Anterior cingulate cortex (tissue), 58 donors: Measurements from ENCODE around the gene PYCR2.

Experiments used
- DNase-seq, 58 donors: peaks; one replicate each; lab custom pipeline; 2025; lab: John Stamatoyannopoulos, UW

The PYCR2 gene

DNA sequence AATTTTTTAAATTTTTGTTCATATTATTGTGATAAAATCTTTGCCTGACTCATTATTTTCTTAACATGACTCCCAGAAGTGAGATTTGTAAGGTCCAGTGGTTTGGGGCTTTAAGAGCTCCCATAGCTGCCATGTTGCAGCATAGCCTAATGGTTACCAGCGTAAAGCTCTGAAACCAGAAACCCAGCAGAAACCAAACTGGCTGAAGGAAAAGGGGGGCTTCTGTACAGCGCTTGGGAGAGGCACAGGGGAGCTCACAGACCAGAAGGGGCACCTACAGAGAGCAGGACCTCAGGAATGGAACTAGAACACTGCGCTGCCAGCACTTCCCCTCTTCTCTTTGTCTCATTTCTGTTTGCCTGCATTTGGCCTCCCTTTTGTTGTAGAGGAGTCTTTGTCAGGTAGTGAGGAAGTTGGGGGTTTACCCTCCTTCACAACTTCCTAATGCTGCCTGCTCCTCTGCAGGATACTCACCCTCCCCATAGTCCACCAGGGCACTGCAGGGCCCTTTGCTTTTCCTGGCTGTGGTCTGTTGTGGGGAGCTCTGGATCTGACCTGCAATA is 2.6 kb upstream of the PYCR2 start:
- no peak for DNase-seq

DNA sequence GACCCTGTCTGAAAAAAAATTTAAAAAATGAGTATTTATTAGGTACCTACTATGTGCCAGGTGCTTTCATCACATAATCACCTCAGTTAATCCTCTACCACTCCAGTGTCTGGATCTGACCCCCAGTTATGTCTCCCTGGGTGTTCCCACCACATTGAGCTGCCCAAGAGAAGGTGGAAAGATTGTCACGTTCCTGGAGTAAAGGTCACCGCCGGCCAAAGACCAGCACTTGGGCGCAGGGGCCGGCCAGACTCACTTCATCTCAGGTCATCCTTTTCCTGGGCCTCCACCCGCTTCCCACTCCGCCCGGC is 714 bp downstream of the PYCR2 start:
- no peak for DNase-seq

DNA sequence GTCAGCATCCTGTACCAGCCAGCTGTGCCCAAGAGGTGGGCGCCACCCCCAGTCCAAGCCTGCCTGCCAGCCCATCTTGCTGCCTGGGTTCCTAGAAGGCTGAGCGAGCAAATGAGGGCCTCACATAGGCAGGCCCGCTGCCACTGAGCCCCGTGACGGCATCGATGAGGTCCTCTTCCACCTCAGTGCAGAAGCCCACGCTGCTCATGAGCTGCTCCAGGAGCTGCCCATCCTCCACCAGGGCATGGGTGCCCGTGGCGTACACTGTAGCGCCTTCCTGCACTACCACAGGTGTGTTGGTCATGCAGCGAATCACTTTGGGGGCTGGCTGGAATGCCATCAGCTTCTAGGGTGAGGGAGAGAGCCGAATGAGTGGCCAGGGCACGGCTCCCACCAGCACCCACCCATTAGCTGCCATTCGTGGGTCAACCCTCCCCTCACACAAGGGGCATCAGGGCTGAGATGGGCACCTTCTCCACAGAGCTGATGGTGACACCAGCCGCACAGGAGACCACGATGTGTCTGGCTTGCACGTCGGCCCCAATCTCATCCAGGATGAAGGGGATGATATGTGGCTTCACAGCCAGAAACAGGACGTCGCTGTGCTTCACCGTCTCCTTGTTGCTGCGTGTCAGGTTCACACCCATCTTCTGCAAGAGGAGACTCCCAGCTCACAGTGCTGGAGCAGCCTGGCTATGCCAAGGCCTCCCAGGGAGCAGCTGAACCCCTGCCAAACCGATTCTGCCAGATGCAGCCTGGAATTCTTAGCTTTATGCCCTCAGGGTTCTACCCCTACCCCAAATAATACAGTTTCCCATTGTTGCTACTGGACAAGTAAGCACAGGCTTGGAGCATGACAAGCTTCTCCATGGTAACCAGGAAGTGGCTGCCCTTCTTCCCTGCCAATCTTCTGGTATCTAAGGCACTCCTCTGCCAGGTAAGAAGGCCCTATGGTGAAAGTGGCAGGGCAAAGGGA is 2.0 kb downstream of the PYCR2 start:
- peak in 1 of 58 donors; percentile 8 for DNase-seq

- peak in 55 of 58 donors; percentile 23 to 92 (median 76) for DNase-seq
Observed at GRCh38 chr1:225919906-225920305, 4.1 kb downstream of the PYCR2 start.

DNA sequence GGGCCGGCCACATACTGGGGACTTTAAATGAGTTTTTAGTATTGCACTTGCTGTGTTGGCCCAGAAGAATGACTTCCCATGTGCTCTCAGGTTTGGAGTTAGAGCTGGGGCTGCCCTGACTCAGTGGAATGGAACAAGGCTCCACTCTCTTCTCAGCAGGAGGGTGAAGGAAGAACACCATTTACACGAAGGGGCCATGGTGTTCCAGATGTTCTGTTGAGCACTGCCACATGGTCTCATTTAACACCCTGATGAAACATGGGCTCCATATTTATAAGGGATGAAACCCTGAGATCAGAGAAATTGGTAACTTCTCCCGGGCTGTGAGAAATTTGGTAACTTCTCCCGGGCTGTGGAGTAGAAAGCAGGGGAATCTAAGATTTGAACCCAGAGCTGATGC is 5.8 kb downstream of the PYCR2 start:
- no peak for DNase-seq

DNA sequence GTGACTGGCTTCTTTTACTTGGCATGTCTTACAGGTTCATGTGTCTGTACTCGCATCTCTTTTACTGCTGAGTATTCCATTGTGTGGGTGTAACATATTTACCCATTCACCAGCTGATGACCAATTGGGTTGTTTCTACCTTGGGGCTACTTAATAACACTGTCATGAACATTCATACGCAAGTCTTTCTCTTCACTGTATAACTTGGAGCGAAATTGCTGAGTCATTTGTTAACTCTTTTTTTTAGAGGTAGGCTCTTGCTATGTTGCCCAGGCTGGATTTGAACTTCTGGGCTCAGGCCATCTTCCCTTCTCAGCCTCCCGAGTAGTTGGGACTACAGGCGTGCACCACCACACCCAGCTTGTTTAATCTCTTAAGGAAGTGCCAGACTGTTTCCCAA is 6.5 kb downstream of the PYCR2 start:
- DNase-seq = no peak

DNA sequence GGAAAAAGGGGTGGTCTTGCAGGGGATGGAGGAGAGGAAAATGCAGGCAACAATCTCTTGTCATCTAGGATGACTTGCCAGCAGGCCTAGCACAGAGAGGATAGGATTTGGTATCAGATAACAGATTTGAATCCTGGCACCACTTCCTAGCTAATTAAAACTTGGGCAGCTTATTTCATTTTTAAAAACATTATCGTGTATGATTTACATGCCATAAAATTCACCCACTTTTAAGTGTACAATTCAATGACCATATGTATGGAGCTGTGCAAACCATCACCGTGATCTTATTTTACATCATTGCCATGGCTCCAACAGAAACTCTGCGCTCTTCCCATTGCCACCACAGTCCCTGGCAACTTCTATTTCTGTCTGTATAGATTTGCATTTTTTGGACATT is 6.9 kb downstream of the PYCR2 start:
- DNase-seq = no peak

DNA sequence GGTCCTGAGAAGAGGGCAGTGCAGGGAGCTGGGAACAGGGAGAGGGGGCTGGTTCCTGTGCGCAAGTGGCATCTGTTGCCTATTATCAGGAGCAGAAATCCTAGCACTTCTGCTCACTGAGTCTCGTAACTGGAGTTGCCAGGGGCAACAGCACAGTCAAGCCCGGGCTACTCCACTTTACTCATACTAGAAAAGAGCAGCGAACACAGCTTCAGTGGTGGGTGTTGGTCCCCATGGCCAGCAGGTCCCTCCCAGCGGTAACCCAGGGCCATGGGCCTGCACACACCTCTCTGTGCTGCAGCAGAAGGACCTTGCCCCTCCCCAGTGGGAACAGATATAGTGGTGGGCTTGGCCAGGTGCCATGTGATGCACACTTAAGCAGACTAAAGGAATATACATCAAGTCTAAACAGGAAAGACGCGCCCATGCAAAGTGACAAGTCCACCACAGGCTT is 8.5 kb downstream of the PYCR2 start:
- DNase-seq = peak in 11 of 58 donors; percentile 9 to 60 (median 13)

DNA sequence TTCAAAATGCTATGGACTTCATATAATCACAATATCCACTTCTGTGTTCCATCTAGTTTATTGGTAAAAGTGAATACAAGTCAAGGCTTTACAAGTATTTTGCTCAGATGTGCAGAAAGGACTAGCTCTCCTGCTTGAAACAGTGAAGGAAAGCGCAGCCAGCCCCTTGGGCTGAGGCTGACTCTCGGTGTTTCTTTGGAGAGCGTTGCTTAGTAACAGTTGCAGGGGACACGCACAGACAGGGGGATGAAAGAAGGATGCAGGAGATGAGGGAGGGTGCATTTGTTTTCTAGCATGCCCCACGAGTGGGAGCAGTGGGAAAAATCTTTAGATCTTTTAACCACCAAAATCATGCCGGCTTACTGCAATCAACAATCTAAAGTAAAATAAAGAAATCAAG is 9.1 kb downstream of the PYCR2 start:
- peak in 1 of 58 donors; percentile 4 for DNase-seq

- DNase-seq = no peak
Observed at GRCh38 chr1:225914391-225914790, 9.7 kb downstream of the PYCR2 start.

DNA sequence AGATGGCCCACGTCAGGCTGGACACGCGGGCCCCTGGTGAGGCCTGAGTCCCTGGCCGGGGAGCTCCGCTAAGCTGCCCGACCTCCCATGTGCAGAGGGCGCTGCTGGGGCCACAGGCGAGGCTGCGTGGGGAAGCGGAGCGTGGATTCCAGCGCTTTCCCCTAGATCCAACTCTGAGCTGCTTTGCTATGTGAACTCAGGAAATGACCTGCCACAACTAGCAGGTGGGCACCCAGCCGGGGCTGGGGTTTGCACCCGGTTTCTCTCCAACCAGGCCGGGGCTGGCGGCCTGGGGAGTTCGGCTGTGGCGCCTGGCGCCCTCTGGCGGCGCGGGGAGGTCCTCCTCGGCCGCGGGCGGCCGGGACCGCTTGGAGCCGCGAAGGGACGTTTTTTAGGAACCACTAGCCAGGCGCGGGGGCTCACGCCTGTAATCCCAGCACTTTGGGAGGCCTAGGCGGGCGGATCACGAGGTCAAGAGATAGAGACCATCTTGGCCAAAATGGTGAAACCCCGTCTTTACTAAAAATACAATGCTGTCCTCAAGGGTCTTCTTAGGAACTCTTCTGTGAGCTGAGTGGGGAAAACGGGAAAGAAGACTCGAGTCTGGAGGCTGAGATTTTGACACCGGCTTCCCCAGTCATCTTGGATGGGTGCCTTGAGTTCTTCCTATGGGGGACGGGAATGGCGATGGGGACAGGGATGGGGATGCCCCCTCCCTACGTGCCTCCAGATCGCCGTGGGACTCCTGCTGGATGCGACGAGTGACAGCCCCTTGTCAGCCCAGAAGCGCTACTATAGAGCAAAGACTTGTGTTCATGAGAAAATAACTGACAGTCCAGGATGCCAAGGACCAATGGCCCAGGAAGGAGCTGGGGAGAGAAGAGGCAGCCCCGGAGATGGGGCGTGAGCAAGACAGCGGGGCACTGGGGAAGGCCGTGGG is 12.6 kb downstream of the PYCR2 start:
- DNase-seq = peak in 31 of 58 donors; percentile 6 to 56 (median 29)

DNA sequence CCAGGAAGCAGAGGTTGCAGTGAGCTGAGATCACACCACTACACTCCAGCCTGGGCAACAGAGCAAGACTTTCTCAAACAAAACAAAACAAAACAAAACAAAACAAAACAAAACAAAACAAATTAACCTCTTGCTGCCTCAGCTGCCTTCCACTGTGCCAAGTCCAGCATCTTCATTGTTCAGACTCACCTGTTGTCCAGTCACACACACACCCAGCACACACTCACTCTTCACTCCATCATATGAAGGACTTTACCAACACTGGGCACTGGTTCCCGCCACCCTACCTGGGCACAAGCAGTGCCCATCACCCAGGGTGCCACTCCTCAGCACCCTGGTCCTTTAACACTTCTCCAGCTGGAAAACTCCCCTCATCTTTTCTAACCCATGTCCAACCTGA is 14.6 kb downstream of the PYCR2 start:
- no peak for DNase-seq

DNA sequence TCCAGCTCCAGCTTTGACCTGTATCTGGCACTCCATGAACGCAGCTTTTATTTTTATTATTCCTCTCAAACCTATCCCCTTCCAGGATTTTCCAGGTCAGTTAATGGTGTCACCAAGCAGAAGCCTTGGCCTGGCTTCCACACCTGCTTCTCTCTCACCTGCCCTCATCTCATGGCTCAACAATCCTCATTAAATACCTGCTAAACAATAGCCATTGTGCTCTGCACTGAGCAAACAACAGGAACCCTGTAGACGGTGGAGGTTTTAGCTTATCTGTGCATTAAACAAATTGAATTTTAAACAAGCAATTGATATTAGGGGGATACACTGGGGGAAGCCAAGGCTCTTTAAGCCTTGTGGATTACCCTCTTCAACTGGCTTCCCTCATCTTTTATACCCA is 15.3 kb downstream of the PYCR2 start:
- no peak for DNase-seq

DNA sequence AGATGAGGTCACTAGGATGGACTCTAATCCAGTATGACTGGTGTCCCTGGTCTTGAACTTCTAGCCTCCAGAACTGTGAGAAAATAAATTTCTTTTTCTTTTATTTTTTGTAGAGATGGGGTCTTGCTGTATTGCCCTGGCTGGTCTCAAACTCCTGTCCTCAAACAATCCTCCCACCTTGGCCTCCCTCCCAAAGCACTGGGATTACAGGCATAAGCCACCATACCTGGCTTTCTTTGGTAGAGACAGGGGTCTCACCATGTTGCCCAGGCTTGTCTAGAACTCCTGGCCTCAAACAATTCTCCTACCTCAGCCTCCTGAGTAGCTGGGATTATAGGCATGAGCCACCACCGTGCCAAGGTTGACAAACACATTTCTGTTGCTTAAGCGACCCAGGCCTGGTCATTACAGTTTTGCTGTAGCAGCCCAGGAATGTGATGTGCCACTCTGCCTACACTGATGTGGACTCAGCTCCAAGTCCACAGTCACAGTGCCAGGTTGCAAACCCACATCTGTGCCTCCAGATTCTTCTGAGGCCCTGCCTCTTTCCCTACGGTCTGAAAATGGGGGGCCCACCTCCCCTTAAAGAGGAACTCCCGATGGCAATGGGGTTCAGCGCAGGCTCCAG is 15.9 kb downstream of the PYCR2 start:
- no peak for DNase-seq

DNA sequence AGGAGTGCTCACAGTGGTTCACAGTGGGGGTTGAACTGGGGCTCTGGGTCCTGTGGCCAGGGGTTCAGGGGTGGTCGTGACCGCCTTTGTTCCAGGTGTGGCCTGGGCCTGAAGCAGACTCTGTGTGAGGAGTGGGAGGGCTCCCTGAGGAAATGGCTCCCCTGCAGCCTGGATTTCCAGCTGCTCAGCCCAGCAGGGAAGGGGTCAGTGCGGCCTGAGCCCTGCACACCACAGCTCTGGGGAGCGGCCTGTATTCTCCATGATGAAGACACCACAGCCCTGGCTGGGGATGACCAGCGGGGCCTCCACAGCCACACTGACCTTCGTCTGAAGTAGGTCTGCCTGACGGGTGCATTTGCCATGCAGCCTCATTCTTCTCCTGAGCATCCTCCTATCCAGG is 16.7 kb downstream of the PYCR2 start:
- DNase-seq = no peak

DNA sequence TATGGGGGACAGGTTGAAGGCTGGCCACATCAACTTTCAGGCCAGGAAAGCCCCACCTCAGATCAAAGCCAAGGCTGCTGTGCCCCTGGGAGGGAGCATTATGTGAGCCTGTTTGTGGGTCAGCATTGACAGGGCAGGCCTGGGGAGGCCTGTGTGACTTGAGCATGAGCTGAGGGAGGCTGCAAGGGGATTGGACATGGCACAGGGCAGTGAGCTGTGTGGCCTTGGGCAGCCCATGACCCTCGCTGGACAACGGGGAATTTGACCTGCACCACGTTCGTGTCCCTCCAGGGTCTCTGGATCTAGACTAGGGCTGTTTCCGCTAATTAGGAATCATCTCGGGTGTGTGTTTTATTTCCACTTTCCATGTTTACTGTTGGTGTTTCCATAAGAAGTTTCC is 17.6 kb downstream of the PYCR2 start:
- DNase-seq = no peak

GRCh38 chr1:225903623-225904022 is 20.4 kb downstream of the PYCR2 start:
- DNase-seq = no peak

DNA sequence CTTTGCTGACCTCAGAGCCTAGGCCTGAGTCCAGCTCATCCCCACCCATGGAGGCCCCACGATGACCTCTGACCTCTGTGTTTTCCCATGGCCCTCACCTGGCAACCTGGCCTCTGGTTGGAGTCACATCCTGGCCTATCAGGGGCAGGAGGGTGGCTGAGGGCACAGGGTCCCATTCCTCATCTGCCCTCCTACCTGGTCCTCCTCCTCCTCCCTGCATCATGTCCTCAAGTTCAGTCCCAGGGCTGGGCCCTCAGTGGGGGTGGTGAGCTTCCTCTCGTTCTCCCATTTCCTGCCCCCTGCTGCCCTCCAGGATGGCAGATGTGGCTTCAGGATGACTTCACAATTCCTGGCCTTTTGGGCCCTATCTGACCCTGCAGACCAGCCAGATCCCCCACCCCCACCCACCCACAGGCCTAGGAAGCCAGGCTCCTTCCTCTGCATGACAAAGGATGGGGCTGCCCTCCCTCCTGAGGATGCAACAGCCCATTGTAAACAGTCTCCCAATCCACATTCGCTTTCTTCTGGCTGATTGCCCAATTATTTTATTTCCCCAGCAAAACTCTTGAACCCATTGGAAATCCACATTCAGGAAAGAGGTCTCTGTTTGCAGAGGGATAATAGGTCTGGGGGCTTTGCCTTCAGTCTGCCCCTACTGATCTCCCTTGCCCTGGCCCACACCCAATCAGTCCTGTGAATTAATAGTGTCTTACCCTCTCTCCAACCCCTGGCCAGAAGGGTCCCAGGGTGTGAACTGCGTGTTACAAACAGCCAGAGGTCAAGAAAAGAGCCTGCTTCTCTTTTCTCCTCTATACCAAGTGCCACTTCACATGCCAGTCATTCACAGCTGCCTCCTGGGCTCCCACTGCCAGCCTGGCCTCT is 24.8 kb downstream of the PYCR2 start:
- no peak for DNase-seq
